ENCODE measurements around the gene XCR1.
"Not testable (repeated sequence)": the region's sequence is repeated elsewhere in the genome, so short reads cannot be mapped to it uniquely, and the experiment has no call there.

XCR1 gene

DNA sequence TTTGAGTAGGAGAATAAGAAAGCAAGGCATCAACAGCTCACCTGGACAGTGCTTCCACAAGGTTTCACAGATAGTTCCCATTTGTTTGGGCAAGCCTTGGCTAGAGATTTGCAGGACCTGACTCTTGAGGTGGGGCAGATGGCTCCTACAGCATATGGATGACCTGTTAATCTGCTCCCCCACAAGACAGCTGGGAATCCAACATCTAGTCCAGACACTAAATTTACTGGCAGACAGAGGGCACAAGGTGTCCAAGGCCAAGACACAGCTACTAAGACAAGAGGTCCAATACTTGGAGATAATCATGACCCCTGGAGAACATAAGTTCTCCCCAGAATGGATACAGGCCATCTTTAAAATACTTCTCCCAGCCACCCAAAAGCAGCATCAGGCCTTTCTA lies 23.6 kb downstream of the XCR1 start:
- not testable (repeated sequence) for DNase-seq

DNA sequence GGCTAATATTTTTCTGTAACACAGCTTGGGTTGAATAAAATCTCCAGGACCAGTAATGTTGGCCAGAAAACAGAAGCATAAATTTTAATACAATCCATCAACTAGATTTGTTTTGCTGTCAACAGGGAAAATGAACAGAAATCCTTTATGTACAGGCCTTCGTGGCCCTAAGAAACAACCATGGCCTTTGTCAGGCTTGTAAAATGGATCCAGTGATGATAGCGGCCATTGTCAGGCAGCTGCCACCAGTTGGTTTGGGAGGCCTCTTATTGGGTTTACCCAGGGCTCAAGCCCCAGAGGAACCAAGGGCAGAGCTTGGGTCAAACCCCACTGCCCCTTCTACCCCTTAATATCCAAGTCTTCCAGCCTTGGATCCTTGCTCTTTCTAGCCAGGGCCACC lies 26.1 kb downstream of the XCR1 start:
- no peak for DNase-seq

DNA sequence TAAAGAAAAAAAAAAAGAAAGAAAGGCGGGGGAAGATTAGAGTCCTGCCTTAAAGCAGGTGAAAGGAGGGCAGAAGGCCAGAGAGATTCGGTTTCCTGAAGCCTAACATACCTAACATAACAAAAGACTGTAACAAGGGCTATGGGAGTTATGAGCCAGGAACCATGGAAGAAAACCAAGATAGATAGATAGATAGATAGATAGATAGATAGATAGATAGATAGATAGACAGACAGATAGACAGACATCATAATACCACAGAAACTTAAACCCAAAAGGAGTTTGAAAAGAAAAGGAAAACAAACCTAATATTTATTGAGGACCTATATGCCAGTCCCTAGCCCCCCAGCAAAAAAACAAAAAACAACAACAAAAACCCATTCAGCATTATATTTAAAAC lies 29.3 kb downstream of the XCR1 start:
- no peak for DNase-seq

DNA sequence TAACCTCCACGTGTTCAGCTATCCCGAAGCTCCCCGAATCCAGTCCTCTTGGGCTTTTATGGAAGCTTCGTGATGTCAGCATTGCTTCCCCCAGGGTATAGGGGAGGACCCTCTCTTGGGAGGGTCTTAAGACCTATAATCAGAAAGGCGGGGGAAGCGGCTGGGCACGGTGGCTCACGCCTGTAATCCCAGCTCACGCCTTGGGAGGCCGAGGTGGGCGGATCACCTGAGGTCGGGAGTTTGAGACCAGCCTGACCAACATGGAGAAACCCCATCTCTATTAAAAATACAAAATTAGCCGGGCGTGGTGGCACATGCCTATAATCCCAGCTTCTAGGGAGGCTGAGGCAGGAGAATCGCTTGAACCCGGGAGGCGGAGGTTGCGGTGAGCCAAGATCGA lies 29.8 kb downstream of the XCR1 start:
- DNase-seq, result not testable (repeated sequence)

DNA sequence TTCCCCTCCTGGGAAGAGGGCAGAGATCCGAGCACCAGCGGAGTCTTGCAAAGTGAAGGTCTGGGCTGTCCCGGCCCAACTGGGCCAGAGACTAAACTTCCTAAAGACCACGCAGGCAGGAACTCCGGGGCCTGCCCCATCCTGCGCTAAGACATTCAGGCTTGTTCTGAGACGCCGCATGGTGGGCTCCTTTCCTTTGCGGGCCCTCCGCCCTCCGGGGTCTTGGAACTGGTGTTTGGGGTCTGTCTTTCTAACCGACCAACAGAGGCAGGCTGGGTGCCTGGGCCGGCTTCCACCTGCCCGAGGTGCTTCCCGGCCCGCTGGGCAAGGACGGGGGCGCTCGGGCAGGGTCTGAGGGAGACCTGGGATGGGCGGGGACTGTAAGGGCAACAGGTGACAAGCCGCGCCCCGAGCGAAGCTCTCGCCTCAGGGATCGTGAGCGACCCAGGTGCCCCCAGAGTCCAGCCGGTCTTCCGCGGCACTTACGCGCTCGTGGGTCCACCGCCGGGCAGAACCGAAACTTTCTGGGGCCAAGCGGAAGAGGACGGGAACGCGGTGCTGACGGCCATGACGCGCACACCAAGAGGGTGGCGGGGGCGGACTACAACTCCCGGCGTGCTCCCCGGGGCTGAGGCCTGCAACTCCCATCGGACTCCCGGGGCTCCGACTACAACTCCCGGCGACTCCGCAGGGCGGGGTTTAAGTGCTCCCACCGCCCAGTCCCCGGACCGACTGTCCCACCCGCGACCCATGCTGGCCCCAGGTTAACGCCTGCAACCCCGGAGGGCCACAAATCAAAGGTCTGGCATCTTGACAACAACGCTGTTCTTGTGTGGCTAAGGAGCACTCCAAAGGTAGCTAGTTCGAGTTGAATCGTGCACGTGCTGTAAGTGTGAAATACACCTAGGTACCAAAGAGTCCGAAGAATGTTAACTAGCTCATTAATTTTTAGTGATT lies 31.8 kb downstream of the XCR1 start, which contains the start of gene FYCO1:
FYCO1 (minus strand) TSS at position 589 of the 957 bp plus-strand sequence. CDS start 10,914 bp downstream, outside the sequence.
- DNase-seq, result peak; percentile 69 to 88 (median 81)

DNA sequence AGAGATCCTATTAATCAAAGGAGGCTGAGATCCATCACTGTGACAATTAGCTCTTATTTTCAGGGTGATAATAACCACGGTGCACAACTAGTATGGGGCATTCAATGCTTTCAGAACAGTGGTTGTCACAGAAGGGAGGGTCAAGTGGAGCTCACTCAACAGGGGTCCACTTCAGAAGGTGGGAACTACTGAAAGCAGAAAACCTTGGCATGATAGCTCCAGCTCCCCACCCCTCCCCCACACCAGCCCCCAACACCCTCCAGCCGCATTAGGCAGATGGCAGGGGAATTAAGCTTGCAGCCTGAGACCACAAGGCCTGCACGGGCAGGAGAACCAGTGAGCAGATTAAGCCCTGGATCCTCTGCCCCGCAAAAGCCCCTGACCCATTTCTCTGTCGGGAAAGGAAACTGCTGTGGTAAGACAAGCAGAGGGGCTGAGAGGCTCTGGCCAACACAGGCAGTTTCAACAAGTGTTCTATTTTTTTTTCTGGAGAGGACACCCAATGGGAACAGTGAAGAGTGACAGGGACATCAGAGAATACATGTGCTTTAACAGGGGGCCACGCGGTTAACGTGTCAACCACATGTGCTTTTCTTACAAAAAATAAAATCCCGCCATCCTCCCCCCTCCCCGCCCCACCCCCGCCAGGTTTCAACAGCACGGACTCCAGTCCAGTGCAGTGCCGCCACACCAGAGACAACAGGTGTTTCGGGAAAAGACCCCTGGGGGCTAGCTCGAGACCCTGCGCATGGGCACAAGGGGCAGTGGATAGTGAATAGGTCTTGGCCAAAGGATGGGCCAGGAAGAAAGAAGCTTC lies 32.7 kb downstream of the XCR1 start:
- DNase-seq, result no peak

DNA sequence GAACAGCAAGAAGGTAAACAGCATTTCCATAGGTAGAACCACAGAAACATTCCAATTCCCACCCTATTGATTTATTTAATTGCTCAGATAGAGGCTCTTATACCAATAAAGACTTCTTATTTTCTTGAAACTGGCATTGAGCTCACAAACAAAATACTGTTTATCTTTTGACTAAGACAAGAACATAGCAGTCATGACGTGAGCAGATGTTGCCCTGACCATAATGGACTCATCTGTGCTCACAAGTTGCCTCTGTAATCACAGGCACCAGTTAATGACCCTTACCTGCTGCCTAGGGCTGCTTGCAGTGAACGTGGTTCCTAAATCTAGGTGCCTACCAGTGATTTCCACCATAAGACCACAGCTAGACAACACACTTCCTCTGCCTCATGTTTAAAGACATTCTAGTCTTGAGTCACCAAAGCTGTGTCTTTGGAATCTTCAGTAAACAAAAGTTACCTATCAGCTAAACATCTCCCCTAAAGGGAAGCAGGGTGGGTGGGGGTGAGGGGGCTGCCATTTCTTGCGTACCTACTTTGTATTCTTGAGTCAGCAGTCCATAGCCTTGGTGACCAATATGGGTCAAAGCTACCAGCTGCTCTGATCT lies 33.8 kb downstream of the XCR1 start:
- no peak for DNase-seq

DNA sequence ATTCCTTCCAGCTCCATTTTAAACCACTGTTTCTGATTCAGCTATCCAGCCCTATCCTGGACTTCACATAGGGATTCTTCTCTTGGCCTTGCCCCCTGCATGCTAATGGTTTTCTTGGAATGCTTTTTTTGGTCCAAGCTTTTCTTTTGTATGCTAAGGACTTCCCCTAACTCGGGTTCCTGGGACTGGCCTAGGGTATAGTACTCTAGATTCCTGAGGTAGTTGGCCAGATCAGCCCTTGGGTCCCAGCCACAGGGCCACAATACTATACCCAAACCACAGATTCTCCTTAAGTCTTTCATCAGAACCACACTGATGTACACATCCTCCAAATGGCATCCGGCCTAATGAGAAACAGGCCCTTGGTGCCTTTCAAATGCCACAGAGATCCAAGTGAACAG lies 34.5 kb downstream of the XCR1 start:
- no peak for DNase-seq

DNA sequence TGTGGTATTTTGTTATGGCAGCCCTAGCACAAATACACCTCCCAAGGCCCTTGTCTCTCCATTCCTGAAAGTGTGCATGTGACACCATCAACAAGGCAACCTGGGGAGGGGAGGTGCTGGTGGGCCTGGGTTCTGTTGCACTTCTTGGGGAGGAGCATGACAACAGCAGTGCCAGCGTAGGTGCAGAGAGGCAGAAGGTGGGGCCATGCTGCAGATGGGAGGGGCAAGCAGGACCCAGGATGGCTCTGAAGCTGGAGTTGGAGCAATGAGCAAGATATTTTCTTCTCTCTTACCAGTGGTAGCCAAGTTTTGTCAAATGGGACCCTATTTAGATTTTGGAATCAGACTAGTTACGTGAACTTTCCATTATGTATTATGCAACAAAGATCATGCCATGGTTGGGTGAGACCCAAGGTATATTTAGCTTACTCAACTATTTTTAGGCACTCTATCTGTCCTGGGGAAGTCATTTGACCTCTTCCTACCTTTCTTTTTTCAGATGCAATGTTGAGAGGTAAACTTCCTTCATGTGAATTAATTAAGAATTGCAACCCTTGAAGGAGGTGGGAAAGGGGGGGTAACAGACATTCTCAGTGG lies 35.1 kb downstream of the XCR1 start:
- no peak for DNase-seq

DNA sequence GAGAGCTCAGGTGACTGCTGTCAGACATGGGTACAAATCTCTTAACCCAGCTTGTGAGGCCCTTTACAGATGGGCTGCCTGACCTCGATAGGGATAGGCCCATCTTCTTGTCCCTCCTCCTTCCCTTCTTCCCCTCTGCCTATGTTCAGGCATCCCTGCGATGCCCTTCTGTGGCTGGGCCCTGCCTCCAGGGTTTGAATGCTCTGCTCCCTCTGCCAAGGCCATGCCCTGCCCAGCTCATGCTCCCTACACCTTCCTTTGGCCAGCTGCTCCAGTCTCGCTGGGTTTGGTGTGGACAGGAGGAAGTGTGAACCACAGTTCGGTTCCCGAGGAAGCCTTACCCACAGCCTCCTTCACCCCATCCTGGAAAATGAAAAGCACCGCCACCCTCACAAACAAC lies 35.9 kb downstream of the XCR1 start:
- DNase-seq, result no peak

DNA sequence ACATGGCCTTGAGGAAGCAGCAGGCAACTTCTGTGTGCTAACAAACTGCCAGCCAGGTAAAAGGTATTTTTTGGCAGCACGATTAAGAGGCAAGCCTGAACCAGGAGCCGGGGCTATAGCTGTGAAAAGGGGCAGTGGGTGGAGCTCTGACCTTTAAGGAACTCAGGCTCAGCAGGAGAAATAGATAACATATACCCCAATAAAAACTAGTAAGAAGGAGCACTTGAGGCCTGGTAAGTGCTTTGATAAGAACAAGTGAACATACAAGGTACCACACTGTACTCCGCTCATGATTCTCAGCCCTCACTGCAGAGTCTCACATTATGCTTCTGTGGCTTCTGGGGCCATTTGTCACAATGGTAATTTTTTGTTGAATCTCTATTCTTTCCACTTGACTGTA lies 37.1 kb downstream of the XCR1 start:
- DNase-seq, result no peak

DNA sequence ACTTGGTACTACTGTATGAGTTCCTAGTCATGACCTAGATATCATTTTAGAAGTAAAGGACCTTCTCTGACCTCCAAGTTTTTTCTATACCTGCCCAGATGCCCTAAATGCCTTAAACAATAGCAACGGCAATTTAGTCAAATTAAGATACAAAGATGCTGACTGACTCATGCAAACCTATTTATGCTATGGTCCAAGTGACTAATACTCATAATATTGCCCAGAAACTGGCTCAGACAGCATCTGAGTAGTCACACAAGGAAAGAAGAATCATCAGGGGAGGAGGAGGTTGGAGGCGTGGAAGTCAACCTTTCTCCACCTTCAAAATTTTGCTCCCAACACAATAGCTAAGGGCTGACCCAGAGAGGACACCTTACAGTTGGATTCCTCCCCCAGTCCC lies 38.5 kb downstream of the XCR1 start:
- no peak for DNase-seq

DNA sequence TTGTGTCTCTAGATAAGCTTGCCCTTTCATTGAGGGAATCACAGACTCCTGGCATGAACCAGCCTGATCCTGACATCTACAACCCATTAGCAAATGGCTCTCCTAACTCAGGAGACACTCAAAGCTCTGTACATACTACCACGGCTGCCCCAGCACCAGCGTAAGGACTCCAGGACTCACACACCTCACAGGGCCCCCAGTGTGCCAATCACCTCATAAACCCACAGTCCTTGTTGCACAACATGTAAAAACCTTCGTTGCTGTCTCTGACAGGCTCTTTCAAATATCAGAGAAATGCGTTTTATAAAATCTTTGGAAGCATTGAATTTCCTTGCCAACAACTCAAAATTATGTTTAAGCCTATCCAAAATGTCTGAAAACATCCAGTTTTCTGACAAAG lies 38.9 kb downstream of the XCR1 start:
- no peak for DNase-seq

DNA sequence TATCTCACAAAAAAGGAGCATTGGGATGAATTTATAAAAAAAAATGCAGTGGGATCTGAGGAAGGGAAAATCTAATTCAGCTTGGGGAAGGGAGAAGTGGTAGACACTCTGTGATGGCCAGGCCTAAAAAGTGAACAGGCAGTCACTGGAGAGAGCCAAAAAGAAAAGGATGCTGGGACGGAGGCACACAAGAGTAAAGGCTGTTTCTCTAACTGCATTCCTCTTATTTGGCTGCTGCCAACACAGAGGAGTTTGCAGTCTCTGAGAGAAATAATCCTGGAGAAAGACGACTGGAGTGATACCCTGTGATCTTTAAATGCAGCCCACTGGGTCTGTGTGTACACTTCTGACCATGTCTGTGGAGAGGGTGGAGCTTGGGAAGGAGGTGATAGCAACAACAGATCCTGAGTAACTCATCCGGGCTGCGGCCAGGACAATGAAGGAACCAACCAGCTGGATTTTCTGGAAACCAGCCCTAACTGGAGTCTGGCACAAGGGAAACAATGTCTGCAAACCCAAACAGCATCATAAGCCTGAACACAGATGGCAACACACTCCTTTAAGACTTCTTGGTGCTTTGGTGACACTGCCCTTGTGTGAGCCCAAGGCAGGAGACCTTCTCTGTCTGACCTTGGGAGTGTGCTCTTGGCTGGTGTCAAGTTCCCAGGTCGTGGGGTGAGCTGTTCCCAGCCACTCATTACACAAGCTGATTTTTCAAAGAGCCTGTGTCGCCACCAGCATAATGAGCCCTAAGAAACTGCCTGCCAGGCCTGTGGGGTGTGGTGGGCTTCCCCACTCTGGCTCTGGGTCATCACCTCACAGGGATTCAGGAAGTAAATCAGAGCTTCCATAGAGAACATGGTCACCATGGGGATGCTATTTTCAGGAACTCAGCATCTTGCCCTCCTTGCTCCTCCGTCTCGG lies 39.7 kb downstream of the XCR1 start:
- no peak for DNase-seq

DNA sequence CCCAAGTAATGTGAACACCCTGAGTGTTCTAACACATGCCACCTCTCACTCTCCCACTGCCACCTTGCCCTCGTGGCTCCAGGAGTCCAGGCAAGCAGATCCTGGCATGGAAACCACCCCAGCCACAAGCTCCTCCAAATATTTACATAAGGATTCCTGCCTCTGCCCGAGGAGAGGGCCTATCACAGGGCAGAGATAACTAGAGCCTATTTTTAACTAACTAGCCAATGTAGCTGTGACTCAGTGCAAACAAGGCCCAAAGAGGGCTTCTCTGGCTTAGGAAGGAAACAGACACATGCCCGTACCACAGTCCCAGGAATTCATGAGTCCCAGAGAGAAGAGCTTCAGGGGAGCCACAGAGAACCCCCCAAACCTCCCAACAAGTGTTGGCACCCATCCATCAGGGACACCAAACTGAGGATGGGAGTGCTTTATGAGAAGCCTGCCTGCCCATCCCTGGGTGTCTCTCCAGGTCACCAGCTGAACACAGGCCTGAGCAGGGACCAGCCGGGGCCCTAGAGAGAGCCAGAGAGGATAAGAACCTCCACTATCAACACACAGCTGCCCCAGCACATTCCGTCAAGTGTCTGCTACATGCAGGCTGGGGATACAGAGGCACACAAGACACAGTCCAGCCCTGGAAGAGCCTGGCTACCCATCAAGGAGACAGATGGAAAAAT lies 40.8 kb downstream of the XCR1 start:
- DNase-seq, result no peak

DNA sequence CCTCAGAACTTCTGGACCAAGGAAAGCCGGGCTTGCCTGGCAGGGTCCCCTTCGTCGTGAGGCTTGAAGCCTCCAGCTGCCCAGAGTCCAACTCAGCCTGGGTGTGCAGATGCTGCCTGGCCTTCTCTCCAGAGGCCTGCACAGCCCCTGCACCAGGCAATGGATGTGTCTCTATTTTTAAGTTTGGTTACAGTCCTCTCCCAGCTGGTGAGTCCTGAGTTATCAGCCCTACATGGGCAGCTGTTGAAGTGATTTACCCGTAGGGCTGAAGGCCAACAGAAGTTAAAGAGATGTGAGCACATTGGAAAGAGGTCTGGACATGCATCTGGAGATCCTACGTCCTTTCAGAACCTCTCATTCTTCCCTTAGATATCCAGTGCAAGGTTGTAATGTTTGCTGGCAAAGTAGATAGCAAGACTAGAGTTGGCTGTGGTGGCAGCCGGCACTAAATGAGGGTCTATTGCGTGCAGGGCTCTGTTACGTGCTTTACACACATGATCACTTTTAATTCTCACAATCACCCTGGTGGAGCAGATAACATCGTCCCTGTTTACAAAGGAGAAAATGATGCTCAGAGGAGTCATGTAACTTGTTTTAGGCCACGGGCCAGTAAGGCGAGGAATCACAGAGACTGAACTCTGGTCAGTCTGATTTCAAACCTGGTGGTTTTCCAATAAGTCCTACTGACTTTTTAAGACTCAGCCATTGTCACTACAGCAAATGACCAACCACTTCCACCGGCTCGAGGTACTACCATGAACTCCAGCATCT lies 41.6 kb downstream of the XCR1 start:
- no peak for DNase-seq

DNA sequence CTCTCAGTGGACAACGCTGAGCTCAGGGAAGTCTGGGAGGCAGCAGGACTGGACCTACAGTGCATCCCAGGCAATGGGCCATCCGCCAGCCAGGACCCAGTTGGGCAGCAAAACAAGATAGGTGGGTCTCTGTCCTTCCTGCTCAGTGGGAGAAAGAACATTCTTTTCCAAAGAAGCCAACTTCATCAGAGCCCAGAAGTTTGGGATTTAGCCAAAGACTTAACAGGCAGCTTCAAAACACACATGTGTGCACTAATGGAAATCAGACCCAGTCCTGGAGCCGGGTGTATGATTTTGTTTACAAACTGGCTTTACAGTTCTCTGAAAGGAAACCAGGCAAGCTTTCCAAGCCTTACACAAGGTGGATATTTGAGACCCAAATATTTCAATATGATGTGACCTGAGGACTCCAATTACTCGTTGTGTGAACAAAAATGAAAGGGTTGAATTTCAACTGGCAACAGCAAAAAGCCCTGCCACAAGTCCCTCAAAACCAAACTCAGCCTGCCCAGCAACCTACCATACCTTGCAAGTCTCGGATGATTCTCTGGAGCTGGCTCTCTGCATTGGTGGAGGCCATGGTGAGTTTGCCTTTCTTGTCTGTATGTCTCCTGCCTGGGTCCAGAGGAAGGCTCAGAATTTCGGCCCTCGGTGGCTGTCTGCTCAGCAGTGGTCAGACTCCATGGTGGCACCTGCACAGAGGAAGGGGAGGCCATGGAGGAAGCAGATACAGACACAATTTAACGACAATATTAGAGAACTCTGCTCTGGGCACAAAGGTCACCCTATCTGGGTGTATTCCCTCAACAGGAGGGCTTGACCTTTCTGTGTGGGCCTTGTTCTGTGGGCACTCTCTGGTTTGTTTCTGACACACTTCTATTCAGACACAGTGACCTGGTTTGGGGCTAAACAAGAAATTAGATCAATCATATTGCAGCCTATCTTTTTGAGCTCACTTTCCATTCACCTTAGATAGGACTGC lies 42.7 kb downstream of the XCR1 start:
- no peak for DNase-seq

DNA sequence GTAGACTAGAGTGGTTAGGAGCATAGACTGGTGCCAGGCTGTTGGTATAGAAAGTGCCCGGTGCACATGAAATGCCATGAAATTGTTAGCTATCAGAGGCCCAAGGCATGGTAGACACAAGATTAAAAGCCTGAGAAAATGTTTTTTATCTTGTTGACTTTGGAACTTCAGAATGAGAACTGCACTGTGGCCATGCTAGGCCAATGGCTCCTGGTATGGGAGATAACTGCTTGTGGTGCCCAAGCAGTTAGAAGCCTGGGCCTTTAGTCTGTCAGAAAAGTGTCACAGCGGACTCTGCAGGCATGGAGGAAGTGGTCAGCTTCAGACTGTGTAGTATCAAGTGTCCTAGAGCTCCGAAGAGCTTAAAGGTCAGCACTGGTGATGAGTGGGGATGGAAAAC lies 43.5 kb downstream of the XCR1 start:
- no peak for DNase-seq
